K562 (cell line): ENCODE measurements around the gene AMH. TPM values are rescaled to one million over a fixed set of nuclear protein-coding genes. Genes with fewer than 3 reads are reported as not detected.

Source experiments
- ATAC-seq: fragments of 200-7000 bp; cut with Tn5 transposase; 3 replicates; pipeline ENCODE4 v1.9.1; 2020; ENCODE audit warnings: moderate library complexity
- BruUV-seq: library from RNA; stranded (reverse); fragments of 400-500 nt; replicated peaks from 2 replicates; lab custom pipeline; 2021; lab: Mats Ljungman, UMichigan
- CTCF ChIA-PET: fragments of 300-600 bp; formaldehyde crosslinking; extraction: SDS; loops from one replicate; lab custom pipeline; 2021; ENCODE audit warnings: low intra/inter-chr PET ratio; lab: Yijun Ruan, JAX
- POLR2A ChIA-PET: fragments of 300-600, 350-650 bp; sonication (Branson Sonifier 250); formaldehyde crosslinking; extraction: SDS; loops from one replicate; lab custom pipeline; 2021; ENCODE audit warnings: antibody characterized with exemption, inconsistent platforms; lab: Yijun Ruan, JAX
- DNase-seq, 4 experiments: peaks; one replicate each; pipeline versions ENCODE4 v3.0.0 to v3.0.0-alpha.2; 2011 to 2018; ENCODE audit warnings: low spot score in 3 of 4, mixed read lengths in 3 of 4; ENCODE audit errors: extremely low read depth in 1 of 4
- FAIRE-seq: peaks from 2 replicates; lab custom pipeline; 2011; peaks lifted over from hg19 to GRCh38; lab: Jason Lieb, UNC
- H2AFZ ChIP-seq: 2 replicates; pipeline ENCODE4 v1.6.0; 2011; ENCODE audit warnings: low read depth, low read length, control low read depth, inconsistent platforms
- H3K27ac ChIP-seq: fragments of 200-600 bp; 3 replicates; pipeline ENCODE4 v1.8.0; 2011; ENCODE audit warnings: low read depth, mild to moderate bottlenecking, control low read depth, inconsistent platforms, low read length, moderate library complexity, mixed read lengths; ENCODE audit errors: extremely low read depth
- H3K27me3 ChIP-seq, 2 experiments: fragments of 300-600 bp in 1 of 2; 2 replicates in 1 of 2; 3 replicates in 1 of 2; pipeline versions ENCODE4 v1.6.0 to v1.8.0; 2011; ENCODE audit warnings: inconsistent platforms in 2 of 2, low read length in 2 of 2, mild to moderate bottlenecking in 1 of 2, mixed read lengths in 1 of 2, moderate library complexity in 1 of 2; ENCODE audit not compliant: control insufficient read depth in 2 of 2, insufficient read depth in 2 of 2
- H3K36me3 ChIP-seq: fragments of 300-600 bp; 3 replicates; pipeline ENCODE4 v1.8.0; 2011; ENCODE audit warnings: mild to moderate bottlenecking, low read length, inconsistent platforms; ENCODE audit not compliant: control insufficient read depth, insufficient read depth
- H3K4me1 ChIP-seq, 2 experiments: fragments of 200-600 bp in 1 of 2; replicated peaks in 1 of 2; 2 replicates in 1 of 2; 3 replicates in 1 of 2; pipeline versions ENCODE4 v1.5.1 to v1.8.0; 2011; ENCODE audit warnings: inconsistent platforms in 2 of 2, low read length in 2 of 2, mild to moderate bottlenecking in 1 of 2, mixed read lengths in 1 of 2, moderate library complexity in 1 of 2; ENCODE audit not compliant: control insufficient read depth in 2 of 2, insufficient read depth in 2 of 2
- H3K4me2 ChIP-seq: 2 replicates; pipeline ENCODE4 v1.6.1; 2011; ENCODE audit warnings: low read length, control low read depth, inconsistent platforms, mixed read lengths; ENCODE audit not compliant: insufficient read depth
- H3K4me3 ChIP-seq: fragments of 200-600 bp; sonication (generic), shearing (Covaris generic); 2 replicates; pipeline ENCODE4 v1.5.1; 2016; ENCODE audit warnings: control low read depth, inconsistent platforms
- H3K79me2 ChIP-seq: fragments of 200-600 bp; 3 replicates; pipeline ENCODE4 v1.8.0; 2011; ENCODE audit warnings: low read length, inconsistent platforms; ENCODE audit not compliant: control insufficient read depth, insufficient read depth
- H3K9ac ChIP-seq, 2 experiments: 2 replicates each; pipeline versions ENCODE4 v1.6.0 to v1.6.1; 2011; ENCODE audit warnings: low read depth in 2 of 2, low read length in 2 of 2, control low read depth in 1 of 2, inconsistent platforms in 1 of 2, mild to moderate bottlenecking in 1 of 2, mixed read lengths in 1 of 2; ENCODE audit not compliant: insufficient read depth in 1 of 2
- H3K9me1 ChIP-seq: one replicate; pipeline ENCODE4 v1.6.0; 2011; ENCODE audit warnings: inconsistent platforms, mild to moderate bottlenecking, low read length, moderate library complexity; ENCODE audit not compliant: control insufficient read depth, insufficient read depth
- H3K9me3 ChIP-seq: replicated peaks from 2 replicates; pipeline ENCODE4 v1.5.1; 2011; ENCODE audit warnings: low read depth, low read length, inconsistent platforms; ENCODE audit not compliant: control insufficient read depth, insufficient read depth
- H4K20me1 ChIP-seq: replicated peaks from 2 replicates; pipeline ENCODE4 v1.6.1; 2011; ENCODE audit warnings: low read length, inconsistent platforms, mixed read lengths; ENCODE audit not compliant: control insufficient read depth, insufficient read depth
- ATF6 ChIP-seq: sonication (generic); formaldehyde crosslinking; IDR thresholded peaks from 2 replicates; pipeline ENCODE4 v1.4.0; 2020; ENCODE audit warnings: mild to moderate bottlenecking, missing genetic modification reagents
- GTF2B ChIP-seq: IDR thresholded peaks from 2 replicates; pipeline ENCODE4 v1.6.1; 2011; ENCODE audit not compliant: insufficient read length; ENCODE audit errors: extremely low read depth
- HNRNPLL ChIP-seq: fragments of 200-400 bp; formaldehyde crosslinking; IDR thresholded peaks from 2 replicates; pipeline ENCODE4 v1.6.1; 2017; ENCODE audit warnings: low read length, low read depth, mild to moderate bottlenecking; ENCODE audit not compliant: poor library complexity, severe bottlenecking
- KAT7 ChIP-seq: sonication (generic); formaldehyde crosslinking; IDR thresholded peaks from 2 replicates; pipeline ENCODE4 v1.8.0; 2022; ENCODE audit warnings: missing genetic modification reagents, mild to moderate bottlenecking, borderline replicate concordance
- POLR2G ChIP-seq: fragments of 200-400 bp; formaldehyde crosslinking; IDR thresholded peaks from 2 replicates; pipeline ENCODE4 v1.6.1; 2017; ENCODE audit warnings: low read depth, mild to moderate bottlenecking, antibody characterized with exemption, low read length, moderate library complexity
- SAFB ChIP-seq: fragments of 200-400 bp; formaldehyde crosslinking; IDR thresholded peaks from 2 replicates; pipeline ENCODE4 v1.6.1; 2017; ENCODE audit warnings: low read depth, low read length, borderline replicate concordance
- ZBTB33 ChIP-seq: sonication (generic); formaldehyde crosslinking; IDR thresholded peaks from 2 replicates; pipeline ENCODE4 v1.8.1; 2023; ENCODE audit warnings: mild to moderate bottlenecking, missing genetic modification reagents
- WGBS: fragments of 100-300 bp; shearing (Covaris generic); methylation state at CpG from one replicate; pipeline ENCODE4 v1.1.6; 2016; ENCODE audit warnings: low coverage, mixed read lengths; ENCODE audit not compliant: insufficient coverage; ENCODE audit errors: missing lambda C conversion rate; 5-methylcytosine and 5-hydroxymethylcytosine counted together
- in situ Hi-C: fragments of 300-500 bp; cut with MboI; formaldehyde crosslinking; loops from 4 replicates; pipeline ENCODE4 v1.15.0; 2018; ENCODE audit warnings: inconsistent platforms, mixed read lengths
- intact Hi-C: fragments of 100-400 bp; cut with micrococcal nuclease; formaldehyde crosslinking; loops from 2 replicates; pipeline ENCODE4 v1.14.2; 2022
- polyA plus RNA-seq, 8 experiments: library from polyadenylated mRNA; depleted of rRNA in 4 of 8; stranded (reverse) in 5 of 8; unstranded in 3 of 8; fragments of >200 nt; fragmentation: Nextera tagmentation in 2 of 8; fragmentation: Illumina TruSeq in 1 of 8; extraction: Ambion mirVana in 2 of 8; extraction: Trizol in 1 of 8; gene quantifications; 2 replicates each; pipeline versions ENCODE4 v1.2.1 to v1.2.3, GENCODE V29; 2011 to 2014; ENCODE audit warnings: inconsistent platforms in 1 of 8, missing spikeins in 1 of 8
- total RNA-seq, 7 experiments: library from RNA; depleted of rRNA in 6 of 7; stranded (reverse); fragments of >200 nt in 6 of 7; fragmentation: Illumina TruSeq in 2 of 7; extraction: Trizol in 2 of 7; gene quantifications; 2 replicates each; pipeline versions ENCODE4 v1.2.1 to v1.2.3, GENCODE V29; 2011 to 2021; ENCODE audit warnings: low replicate concordance in 1 of 7

Gene AMH
- total and polyA plus RNA-seq, 9 of the 15 experiments (the other 6 are each of a cell fraction or from before 2014, with no cell fraction given), result 0.29 to 27.4 (median 2.6) TPM; not detected in 2

- H3K36me3 ChIP-seq, result peaks cover 87% of the 10 kb centered on the region; the same call in 2 of the 3 replicates
- no peak overlapping the region for H3K4me2 ChIP-seq
- FAIRE-seq (no peak), DNase-seq (no peak), ATAC-seq (no peak)
- WGBS, result 88% methylated on average over 33 of the region's 43 CpGs
- H3K27ac ChIP-seq, result no peak overlapping the region
- peak overlapping the region in 1 of 2 experiments; percentile 58; a peak in 1 of 4 replicates for H3K9ac ChIP-seq
- 0 out of 2 replicates have a peak, but pooled peaks cover 9% of the 10 kb centered on the region for H4K20me1 ChIP-seq
- in situ Hi-C loops (loop anchor here (10.0 kb wide), 1 partner anchor 85 kb away; no protein-coding TSS in a partner anchor), intact Hi-C loops (no loop called here)
- peaks cover 0 to 73% of the 10 kb centered on the region in 2 experiments; a peak in 3 of 5 replicates for H3K4me1 ChIP-seq
- peaks cover 28% of the 10 kb centered on the region for H3K79me2 ChIP-seq
- ChIA-PET CTCF (no interaction called here), POLR2A (interaction anchor here (0.6 to 1.9 kb wide), 4 partner anchors 8 to 59 kb away, joined by 3 to 9 read pairs (median 6); no protein-coding TSS in a partner anchor)
- TF ChIP-seq SAFB (0 out of 2 replicates have a peak, but pooled peaks have one; percentile 25), GTF2B (no peak), HNRNPLL (no peak), KAT7 (CRISPR knock-in tag) (0 out of 2 replicates have a peak, but pooled peaks have one; percentile 32), ATF6 (CRISPR knock-in tag) (no peak), ZBTB33 (peak; percentile 67), POLR2G (peak; percentile 63; the same call in 1 of the 2 replicates)
- no peaks in the 10 kb centered on the region for H3K9me3 ChIP-seq
- no peaks in the 10 kb centered on the region for H3K27me3 ChIP-seq
- no peaks in the 10 kb centered on the region for H3K9me1 ChIP-seq
- no peak overlapping the region for H3K4me3 ChIP-seq
- H2AFZ ChIP-seq, result no peak overlapping the region
- BruUV-seq, result no TSS peak
Observed at GRCh38 chr19:2230033-2230531, 19.0 kb upstream of the AMH start.
